ENCODE results near the gene CLEC2A. TPM values are rescaled to one million over a fixed set of nuclear protein-coding genes. Genes with fewer than 3 reads are reported as not detected.
"Not testable (repeated sequence)": the region's sequence is repeated elsewhere in the genome, so short reads cannot be mapped to it uniquely, and the experiment has no call there.

CLEC2A gene
- total RNA-seq, 4 donors from 2014 or later, result not detected

GRCh38 chr12:9960590-9960989 lies 28.4 kb upstream of the CLEC2A start:
- WGBS, result 62% methylated on average over 5 of the region's 5 CpGs
- no peak overlapping the region for H3K27ac ChIP-seq (replicated peaks in 1 of 4)
- intact Hi-C loops (cut with DNase I), result no loop called here

GRCh38 chr12:9957834-9958233 lies 25.7 kb upstream of the CLEC2A start:
- no peaks in the 10 kb centered on the region for H3K36me3 ChIP-seq
- H3K4me1 ChIP-seq, result no peaks in the 10 kb centered on the region
- H3K27ac ChIP-seq (replicated peaks in 1 of 4), result no peak overlapping the region
- intact Hi-C loops (cut with DNase I), result no loop called here
- no peaks in the 10 kb centered on the region for H3K27me3 ChIP-seq
- no peak overlapping the region for H3K4me3 ChIP-seq
- TF ChIP-seq POLR2A (IDR thresholded peaks at IDR 0.05; ENCODE audit: low read depth) (no peak), POLR2AphosphoS5 (IDR thresholded peaks at IDR 0.05) (no peak), CTCF (IDR thresholded peaks at IDR 0.05) (no peak), EP300 (IDR thresholded peaks at IDR 0.05) (no peak)
- no peak for DNase-seq (ENCODE audit: extremely low spot score)
- H3K9me3 ChIP-seq, result no peaks in the 10 kb centered on the region

More at GRCh38 chr12:9960590-9960989, 28.4 kb upstream of the CLEC2A start:
- Histone ChIP-seq H3K27me3 (no peaks in the 10 kb centered on the region), H3K9me3 (no peaks in the 10 kb centered on the region), H3K4me3 (no peak overlapping the region), H3K36me3 (no peaks in the 10 kb centered on the region), H3K4me1 (no peaks in the 10 kb centered on the region)
- TF ChIP-seq POLR2AphosphoS5 (IDR thresholded peaks at IDR 0.05) (no peak), EP300 (IDR thresholded peaks at IDR 0.05) (no peak), CTCF (IDR thresholded peaks at IDR 0.05) (no peak), POLR2A (IDR thresholded peaks at IDR 0.05; ENCODE audit: low read depth) (no peak)
- no peak for DNase-seq (ENCODE audit: extremely low spot score)

DNA sequence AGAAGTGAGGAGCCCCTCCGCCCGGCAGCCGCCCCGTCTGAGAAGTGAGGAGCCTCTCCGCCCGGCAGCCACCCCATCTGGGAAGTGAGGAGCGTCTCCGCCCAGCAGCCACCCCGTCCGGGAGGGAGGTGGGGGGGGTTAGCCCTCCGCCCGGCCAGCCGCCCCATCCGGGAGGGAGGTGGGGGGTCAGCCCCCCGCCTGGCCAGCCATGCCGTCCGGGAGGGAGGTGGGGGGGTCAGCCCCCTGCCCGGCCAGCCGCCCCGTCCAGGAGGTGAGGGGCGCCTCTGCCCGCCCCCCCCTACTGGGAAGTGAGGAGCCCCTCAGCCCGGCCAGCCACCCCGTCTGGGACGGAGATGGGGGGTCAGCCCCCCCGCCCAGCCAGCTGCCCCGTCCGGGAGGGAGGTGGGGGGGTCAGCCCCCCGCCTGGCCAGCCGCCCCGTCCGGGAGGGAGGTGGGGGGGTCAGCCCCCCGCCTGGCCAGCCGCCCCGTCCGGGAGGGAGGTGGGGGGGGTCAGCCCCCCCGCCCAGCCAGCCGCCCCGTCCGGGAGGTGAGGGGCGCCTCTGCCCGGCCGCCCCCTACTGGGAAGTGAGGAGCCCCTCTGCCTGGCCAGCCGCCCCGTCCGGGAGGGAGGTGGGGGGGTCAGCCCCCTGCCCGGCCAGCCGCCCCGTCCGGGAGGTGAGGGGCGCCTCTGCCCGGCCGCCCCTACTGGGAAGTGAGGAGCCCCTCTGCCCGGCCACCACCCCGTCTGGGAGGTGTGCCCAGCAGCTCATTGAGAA lies 21.0 kb upstream of the CLEC2A start:
- H3K36me3 ChIP-seq; H3K27me3 ChIP-seq; H3K27ac ChIP-seq (replicated peaks in 1 of 4); DNase-seq (ENCODE audit: extremely low spot score); H3K4me1 ChIP-seq; H3K4me3 ChIP-seq; H3K9me3 ChIP-seq; intact Hi-C loops (cut with DNase I): not testable (repeated sequence)
- 92% methylated on average over 2 of the region's 55 CpGs for WGBS

DNA sequence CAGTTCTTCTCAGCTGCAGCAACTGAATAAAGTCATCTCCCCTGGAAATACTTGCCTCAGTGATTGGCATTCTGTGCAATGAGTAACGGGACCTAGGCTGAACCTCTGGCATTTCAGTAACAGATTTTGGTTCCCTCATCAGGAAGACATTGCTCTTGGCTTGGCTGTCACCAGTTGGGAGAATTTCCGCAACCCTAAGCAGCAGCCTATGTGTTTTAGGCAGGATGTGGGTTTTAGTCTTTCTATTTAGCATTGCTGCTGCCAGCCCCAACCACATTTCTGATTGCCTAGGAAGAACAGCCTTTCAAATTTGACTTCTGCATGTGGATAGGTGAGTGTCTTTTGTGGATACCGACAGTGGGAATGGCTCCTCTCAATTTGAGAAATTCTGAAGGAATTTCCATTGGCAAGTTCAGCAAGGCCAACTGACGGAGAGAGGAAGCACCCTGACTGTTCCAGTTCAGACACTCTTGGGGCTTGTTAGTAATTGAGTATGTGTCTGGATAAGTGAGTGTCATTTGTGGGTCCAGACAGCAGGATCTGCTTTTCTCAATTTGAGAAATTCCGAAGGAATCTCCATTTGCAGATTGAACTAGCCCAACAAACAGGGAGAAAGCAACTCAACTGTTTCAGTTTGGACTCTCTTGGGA lies 19.0 kb upstream of the CLEC2A start:
- no peak for TF ChIP-seq POLR2A (IDR thresholded peaks at IDR 0.05; ENCODE audit: low read depth)
- TF ChIP-seq CTCF (IDR thresholded peaks at IDR 0.05), result no peak
- no peak for TF ChIP-seq EP300 (IDR thresholded peaks at IDR 0.05)

GRCh38 chr12:9948606-9949296 lies 16.6 kb upstream of the CLEC2A start:
- WGBS, result 67% methylated on average over 3 of the region's 3 CpGs
- TF ChIP-seq CTCF (IDR thresholded peaks at IDR 0.05), result no peak
- Histone ChIP-seq H3K4me1 (no peaks in the 10 kb centered on the region), H3K27me3 (no peaks in the 10 kb centered on the region), H3K9me3 (no peaks in the 10 kb centered on the region), H3K4me3 (no peak overlapping the region), H3K27ac (replicated peaks in 1 of 4) (no peak overlapping the region), H3K36me3 (no peaks in the 10 kb centered on the region)
- intact Hi-C loops (cut with DNase I), result no loop called here
- DNase-seq (ENCODE audit: extremely low spot score), result no peak

More for the DNA sequence above, 19.0 kb upstream of the CLEC2A start:
- no peaks in the 10 kb centered on the region for H3K27me3 ChIP-seq
- no peaks in the 10 kb centered on the region for H3K36me3 ChIP-seq
- DNase-seq (ENCODE audit: extremely low spot score), result no peak
- no peak overlapping the region for H3K4me3 ChIP-seq
- no peaks in the 10 kb centered on the region for H3K9me3 ChIP-seq
- intact Hi-C loops (cut with DNase I), result no loop called here
- H3K27ac ChIP-seq (replicated peaks in 1 of 4), result no peak overlapping the region
- H3K4me1 ChIP-seq, result no peaks in the 10 kb centered on the region
- 83% methylated on average over 5 of the region's 5 CpGs for WGBS

Measured in esophagus muscularis mucosa (tissue), 4 donors.